Putamen (tissue), 1 donor: Measurements from ENCODE around the gene ASCC3.
"Not testable (repeated sequence)": the region's sequence is repeated elsewhere in the genome, so short reads cannot be mapped to it uniquely, and the experiment has no call there.

Source experiments
- DNase-seq: peaks from one replicate; pipeline ENCODE4 v3.0.0-alpha.2; 2016; ENCODE audit warnings: low spot score

ASCC3 gene

DNA sequence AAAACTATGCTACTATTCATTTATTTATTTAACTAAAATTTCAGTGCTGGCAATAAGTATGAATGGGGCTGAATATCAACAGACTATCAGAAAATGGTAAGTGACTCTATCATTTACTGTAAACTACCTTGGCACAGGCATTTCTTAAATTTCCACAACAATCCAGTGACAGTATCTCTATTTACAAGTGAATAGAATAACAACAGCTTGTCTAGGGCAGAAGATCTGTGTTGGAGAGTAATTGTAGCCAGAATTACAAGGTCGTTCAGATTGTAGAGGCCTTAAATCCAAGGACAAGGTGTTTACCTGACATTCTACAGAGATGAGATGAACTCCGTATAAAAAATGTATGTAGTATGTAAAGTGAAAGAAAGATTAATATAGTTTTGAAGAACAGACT, 222.6 kb downstream of the ASCC3 start:
- DNase-seq, result no peak

DNA sequence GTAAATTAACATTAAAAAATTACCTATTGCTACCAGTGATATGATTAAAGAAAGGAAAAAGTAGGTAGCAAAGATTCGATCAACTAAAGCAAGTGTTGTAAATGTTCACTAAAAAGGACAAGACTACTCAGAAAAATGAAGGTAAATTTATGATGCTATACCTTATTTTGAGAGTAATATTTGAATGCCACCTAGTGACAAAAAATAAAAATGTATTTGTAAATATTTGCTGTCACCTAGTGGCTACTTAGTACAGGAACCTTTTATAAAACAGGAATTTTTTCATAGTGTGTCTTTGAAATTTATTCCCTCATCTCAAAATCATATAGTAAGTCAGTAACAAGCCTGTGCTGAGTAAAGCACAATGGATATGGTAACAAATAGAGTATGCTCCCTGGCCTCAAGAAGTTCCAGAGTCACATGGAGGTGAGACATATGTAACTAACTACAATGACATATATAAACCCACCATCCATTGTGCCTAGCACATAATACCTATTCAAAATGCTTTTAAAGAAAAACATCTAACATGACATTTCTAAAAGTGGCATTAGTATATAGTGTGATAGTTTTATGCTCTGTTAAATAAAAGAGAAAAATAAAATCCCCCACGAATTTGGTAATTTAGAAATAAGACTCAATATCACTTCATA, 223.3 kb downstream of the ASCC3 start:
- no peak for DNase-seq

DNA sequence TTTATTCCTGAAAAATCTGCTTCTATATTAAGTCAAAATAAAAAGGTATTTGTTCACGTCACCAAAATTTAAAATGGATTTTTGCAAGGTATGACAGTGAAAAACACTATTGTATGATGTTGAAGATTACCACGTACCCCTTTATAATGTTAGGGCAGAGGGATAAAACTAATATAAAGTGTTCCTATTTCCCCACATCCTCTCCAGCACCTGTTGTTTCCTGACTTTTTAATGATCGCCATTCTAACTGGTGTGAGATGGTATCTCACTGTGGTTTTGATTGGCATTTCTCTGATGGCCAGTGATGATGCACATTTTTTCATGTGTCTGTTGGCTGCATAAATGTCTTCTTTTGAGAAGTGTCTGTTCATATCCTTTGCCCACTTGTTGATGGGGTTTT, 240.0 kb downstream of the ASCC3 start:
- not testable (repeated sequence) for DNase-seq

DNA sequence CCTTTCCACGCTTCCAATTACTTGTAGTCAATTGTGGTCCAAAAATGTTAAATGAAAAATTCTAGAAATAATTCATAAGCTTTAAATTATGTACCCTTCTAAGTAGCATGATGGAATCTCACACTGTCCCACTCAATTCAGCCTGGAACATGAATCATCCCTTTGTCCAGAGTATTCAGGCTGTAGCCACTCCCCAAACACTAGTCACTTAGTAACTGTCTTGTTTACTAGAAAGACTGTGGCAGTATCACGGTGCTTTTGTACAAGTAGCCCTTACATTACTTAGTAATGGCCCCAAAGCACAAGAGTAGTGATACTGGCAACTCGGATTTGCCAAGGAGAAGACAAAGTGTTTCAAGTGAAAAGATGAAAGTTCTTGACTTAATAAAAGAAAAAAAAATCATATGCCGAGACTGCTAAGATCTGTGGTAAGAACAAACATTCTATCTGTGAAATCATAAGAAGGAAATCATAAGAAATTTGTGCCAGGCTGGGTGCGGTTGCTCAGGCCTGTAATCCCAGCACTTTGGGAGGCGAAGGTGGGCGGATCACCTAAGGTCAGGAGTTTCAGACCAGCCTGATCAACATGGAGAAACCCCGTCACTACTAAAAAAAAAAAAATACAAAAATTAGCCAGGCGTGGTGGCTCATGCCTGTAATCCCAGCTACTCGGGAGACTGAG, 247.9 kb downstream of the ASCC3 start:
- peak; percentile 53 for DNase-seq

DNA sequence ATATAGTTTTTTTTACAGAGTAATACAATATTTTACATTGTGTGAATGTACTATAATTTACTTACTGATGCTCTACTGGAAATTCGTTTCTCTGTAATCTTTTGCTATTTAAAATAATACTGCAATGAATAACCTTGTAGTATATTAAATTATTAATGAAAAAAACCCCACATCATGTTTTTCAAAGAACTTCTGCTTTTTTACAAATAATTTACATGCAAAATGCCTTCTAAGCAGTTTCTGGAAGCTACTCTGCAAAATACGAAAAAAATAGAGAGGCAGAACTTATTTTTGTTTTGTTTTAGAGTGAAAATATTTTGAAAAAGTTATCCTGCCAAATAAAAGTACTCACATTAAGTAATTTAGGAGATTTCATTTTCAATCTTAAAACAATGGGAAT, 250.6 kb downstream of the ASCC3 start:
- no peak for DNase-seq

DNA sequence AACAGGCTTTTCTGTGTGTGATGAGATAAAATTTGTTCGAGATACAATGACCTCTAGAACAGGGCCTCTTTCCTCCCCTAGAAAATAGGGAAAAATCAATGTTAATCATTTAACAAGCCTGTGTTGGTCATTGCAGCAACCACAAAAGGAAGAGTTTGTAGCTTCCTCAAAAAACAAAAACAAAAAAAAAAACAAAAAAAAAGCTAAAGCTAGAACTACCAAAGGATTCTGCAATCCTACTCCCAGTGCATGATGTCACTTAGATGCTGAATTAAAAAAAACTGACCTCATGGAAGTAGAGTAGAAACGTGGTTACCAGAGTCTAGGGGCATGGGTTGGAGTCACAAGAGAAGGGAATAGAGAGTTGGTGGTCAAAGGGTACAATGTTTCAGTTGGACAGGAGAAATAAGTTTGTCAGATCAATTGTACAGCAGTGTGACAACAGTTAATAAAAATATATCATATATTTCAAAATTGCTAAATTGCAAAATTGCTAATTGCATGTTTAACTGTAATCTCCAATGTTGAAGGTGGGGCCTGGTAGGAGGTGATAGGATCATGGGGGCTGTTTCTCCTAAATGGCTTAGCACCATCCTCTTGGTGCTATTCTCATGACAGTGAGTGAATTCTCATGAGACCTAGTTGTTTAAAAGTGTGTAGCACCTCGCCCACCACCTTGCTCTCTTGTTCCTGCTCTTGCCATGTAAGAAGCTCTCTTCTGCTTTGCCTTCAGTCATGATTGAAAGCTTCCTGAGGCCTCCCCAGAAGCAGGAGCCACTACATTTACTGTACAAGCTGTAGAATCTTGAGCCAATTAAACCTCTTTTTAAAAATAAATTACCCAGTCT, 253.0 kb downstream of the ASCC3 start:
- no peak for DNase-seq

DNA sequence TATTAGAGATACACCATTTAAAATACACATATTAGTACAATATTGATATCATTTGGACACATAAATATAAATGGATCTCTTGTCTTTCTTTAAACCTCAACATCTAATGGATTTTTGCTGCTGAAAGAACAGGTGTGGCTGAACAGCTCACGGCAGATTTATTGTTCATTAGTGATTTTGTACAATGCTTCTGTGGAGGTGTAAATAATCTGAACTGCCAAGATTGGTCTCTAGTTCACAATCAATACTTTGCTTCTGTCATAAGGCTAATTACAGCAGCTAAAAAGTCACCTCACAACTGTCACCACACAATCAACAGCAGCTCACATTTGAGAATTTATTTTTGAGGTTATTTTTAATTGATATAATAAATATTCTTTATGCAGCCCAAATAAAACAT, 254.4 kb downstream of the ASCC3 start:
- no peak for DNase-seq

DNA sequence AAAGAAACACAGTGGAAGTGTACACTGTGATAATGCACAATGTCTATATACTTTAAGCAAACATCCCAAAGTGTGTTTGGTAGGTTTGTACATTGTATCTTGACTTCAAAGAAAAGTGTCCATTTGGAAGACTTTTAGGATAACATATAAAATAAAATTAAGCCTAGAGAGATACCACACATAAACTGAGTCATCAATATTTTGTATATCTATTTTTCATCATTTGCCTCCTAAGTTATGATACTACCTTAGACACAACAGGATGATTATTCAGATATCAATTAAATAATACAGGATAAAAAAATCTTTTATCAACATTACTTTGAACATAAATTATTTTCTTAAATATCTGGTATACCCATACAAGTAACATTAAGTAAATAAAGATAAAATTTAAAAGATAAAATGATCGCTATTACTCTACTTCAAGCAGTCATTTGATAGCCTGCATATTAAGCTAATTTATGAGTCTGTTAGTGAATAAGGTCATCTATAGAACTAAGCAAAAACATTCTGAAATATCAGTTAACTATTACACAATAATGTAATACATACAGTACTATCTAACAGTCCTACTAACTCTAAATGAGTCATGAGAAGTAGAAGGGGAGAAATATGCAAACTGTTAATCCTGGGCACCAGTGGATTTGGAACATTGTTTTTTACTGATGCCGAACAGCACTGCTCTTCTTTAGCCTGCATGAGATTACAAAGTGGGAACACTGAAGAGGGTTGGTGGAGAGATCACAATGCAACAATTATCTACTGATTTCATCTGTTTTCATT, 258.0 kb downstream of the ASCC3 start:
- no peak for DNase-seq

DNA sequence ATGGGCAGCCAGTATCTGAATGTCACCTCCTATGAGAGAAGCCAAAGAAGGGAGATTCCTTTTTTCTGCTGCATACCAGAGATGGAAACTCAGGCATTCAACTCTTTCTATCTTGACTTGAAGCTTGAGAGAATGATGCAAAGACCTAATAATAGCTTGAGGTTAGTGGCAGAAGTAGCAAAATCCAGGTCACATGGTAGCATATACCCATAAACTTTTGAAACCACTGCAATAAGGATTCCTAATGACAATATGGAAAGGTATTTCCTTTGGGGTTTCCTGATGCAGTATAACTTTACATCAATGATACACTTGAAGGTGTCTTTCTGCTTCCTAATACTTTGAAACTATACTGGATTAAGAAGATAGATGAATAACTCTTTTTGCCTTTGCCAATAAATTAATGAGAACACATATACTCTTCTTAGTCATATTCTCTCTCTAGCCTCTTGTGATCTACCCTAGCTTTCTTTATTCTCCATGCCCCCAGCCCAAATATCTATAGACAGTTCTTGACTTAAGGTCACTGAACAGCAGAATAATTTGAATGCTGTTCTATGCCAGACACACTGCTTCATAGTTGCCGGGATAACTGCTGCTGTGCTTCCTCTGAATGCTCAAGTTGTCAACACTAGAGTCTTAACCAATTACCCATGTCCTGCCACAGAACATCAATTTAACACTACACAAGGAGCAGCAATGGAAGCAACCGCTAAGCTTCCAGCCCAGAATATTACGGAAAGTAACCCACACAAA, 260.9 kb downstream of the ASCC3 start:
- DNase-seq, result no peak

DNA sequence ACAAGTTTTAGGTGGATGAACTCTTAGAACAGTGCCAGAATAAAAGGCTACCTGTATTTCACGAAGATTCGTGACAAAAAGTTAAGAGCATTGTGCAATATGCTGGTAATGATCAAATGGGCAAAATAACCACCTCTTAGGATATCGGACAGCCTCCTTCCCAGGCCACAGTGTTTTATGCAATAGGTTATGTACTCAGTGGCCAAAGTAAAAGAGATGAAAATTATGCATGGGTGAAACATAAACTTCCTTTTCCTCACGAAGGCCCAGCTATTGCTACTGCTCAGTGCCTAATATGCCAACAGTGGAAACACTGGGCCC, 262.8 kb downstream of the ASCC3 start:
- DNase-seq, result no peak

DNA sequence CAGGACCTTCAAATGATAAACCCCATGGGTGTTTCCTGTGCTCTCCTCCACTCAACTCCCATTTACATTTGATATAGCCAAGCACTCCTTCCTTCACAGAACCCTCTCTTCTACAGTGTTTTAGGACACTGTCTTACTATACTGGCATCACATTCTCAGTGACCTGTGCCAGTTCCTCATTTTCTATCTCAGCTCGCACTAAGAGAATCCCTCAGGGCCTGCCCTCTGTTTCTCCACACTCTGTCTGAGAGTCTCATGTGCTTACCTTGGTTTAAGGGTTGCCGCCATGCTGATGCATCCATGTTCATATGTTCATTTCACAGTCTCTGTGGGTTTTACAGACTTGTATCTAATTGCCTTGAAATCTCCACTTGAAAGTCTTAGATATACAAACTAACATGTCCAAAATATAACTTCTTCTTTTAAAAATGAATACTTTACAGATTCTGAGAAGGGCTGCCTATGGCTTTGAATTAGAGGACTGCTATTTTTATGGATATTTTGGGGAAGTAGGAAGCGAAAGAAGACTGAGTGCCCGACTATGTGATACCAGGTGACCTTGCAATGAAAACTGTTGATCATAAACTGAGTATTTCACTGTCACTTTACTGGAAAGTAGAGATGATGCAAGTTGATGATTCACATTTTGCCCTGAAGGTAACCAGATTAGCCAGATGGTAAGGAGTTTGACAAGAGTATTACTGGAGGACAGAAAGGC, 263.3 kb downstream of the ASCC3 start:
- no peak for DNase-seq

DNA sequence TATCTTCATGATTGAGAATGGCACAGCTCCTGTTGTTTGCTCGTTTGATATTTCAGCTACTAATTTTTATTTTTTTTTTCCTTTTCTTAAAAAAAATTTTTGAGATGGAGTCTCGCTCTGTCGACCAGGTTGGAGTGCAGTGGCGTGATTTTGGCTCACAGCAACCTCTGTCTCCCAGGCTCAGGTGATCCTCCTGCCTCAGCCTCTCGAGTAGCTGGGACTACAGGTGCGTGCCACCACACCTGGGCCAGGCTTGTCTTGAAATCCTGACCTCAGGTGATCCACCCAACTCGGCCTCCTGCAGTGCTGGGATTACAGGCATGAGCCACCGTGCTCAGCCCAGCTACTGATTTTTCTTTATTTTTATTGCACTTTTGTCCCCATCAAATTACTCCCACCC, 266.2 kb downstream of the ASCC3 start:
- DNase-seq, result no peak

DNA sequence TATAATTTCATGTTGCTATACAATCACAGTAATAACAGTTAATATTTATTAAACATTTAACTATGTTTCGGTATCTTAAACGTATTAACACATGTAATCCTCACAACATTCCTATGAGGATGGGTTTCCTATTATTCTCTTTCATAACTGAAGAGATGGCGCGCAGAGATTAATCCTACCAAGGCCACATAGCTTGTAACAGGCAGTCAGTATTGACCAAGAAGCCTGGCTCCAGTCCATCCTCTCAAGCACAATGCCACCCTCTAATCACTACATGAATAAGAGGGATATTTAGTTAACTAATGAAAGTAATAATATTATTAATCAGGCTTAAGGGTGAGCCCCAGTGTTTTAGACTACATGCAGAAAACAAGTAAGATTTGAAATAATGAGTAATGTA, 266.7 kb downstream of the ASCC3 start:
- DNase-seq, result no peak

DNA sequence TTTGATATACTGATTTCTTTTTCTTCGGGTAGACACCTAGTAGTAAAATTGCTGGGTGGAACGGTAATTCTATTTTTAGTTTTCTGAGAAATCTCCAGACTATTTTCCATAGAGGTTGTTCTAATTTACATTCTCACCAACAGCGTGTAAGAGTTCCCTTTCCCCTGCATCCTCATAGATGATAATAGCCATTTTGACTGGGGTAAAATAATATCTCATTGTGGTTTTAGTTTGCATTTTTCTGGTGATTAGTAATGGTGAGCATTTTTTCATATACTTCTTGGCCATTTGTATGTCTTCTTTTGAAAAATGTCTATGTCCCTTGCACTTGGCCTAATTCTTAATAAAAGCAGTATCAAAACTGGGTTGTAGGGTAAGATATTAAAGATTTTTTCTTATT, 267.5 kb downstream of the ASCC3 start:
- DNase-seq, result no peak

DNA sequence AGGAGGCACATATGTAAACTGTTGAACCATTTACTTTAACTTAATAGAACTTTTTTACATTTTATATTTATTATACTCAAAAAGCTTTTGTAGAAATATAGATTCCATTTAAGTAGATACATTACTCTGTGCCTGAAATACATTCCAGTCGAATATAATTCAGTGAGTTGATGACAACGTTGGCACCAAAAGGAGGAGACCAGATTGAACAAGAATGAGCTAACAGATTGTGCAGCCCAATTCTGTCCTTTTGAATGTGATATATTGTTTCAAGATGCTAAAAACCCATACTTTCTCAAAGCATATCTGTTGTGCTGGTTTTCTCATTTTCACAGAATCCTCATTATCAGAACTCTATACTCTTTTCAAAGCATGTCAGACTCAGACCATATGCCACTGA, 269.0 kb downstream of the ASCC3 start:
- no peak for DNase-seq

DNA sequence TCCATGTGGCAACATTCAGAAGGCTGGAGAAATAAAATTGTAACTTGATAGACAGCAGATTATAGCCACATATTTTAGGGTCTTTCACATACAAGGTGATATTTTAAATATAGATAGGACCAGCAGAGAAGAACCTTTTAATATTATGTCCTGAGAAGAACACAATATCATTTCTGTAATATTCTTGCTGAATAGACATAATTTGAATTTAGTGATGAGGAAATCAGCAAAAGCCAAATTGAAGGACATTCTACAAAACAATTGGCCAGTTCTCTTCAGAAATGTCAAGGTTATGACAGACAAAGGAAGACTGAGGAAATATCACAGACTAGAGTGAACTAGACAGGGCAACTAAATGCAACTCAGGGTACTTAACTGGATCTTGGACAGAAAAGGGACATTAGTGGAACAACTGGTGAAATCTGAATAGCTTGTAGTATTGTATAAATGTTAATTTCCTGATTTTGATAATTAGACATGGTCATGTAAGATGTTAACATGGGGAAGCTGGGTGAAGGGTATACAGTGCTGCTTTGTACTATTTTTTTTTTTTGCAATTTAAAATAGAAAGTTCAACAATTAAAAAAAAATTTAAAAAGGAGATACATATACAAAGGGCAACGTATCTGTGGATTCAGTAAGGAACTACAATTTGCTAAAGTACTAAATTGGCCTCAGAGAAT, 281.9 kb downstream of the ASCC3 start:
- DNase-seq, result no peak

DNA sequence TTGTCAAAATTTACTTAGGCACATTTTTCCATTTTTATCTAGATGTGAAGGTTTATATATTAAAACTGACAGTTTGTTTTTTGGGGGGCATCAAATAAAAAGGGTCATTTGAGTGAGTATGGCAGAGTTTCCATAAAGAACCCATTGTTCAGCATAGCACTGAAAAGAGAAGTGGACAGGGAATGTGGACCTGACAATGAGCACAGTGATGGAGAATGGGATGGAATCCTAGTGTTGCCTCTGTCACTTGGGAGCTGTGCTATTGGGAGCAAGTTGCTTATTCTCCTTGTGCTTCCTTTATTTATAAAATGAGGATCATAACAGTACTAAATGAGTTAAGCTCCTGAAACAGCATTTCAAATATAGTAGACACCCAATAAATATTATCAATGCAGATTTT, 285.7 kb downstream of the ASCC3 start:
- peak; percentile 9 for DNase-seq

DNA sequence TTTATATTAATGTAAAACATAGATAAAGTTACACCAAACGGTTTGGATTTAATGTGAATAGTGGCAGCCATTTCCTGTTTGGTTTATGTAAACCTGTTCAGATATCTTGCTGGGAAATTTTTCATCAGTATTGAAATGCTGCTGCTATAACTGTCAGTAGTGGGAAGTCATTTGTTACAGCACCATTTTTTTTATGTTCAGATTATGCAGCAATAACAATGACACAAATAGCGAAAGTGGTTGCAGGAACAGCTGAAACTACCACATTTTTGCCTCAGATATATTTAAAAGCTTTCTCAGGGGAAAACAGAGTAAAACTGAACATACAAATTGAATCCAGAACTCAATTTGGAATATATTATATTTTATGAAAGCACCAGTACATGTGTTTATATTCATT, 287.6 kb downstream of the ASCC3 start:
- no peak for DNase-seq

DNA sequence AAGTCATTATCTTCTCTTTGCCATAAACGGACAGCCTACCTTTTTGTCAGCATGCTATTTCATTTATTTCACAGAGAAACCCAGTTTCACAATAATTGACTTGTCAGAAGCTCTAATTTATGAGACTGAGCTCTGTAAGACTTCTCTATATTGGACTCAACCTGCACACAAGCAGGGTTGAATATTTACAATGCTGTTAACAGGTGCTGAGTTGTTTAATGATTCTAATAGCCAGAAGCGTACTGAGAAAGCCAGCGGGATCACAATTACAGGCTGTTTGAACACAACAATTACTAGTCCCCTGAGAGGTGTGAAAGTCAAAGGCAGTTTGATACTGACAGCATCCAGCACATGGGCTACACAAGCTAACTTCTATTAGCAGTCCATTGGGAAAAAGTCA, 288.2 kb downstream of the ASCC3 start:
- DNase-seq, result no peak

DNA sequence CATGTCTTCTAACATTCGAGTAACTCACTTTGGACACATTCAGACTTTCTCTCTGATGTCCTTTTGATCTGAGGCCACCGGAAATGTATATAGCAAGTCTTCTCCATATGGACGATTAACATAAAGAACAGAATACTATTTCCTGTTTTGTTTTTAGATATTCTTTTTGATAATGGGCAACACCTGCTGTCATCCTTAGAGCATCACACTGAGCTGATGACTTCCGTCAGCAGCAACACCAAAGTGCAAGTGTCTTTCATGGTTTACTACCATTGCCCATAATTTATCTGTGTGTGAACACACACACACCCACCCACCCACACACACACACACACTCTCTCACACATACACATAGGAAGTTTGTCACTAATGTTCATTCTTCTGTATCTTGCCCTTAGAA, 303.7 kb downstream of the ASCC3 start:
- DNase-seq, result no peak

DNA sequence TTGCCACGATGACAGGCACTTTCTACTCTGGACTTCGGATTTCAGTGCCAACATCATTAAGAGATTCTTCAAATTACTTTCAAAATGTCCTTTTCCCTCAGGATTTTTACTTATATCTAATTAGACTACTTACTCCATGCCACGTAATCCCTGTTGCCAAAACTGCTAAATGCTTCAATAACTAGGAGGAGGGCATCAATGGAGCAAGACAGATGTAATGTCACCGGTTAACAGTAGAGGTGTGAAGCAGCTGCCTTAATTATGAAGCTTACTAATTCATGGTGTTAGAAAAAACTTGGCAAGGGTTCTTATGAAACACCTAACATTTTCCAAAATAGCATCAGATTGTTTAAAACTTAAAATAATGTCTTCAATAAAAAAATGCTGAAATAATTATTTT, 305.2 kb downstream of the ASCC3 start:
- DNase-seq, result no peak
